ENCODE data around the gene UBE2Q2. TPM values are rescaled to one million over a fixed set of nuclear protein-coding genes. Genes with fewer than 3 reads are reported as not detected.
"Not testable (repeated sequence)": the region's sequence is repeated elsewhere in the genome, so short reads cannot be mapped to it uniquely, and the experiment has no call there.

Gene UBE2Q2
- polyA plus RNA-seq (2012; ENCODE audit: insufficient read depth, insufficient read length, low read depth) = 9.4 TPM

- H3K4me1 ChIP-seq = peaks cover 8% of the 10 kb centered on the region
- peak; percentile 84 for DNase-seq
- no peaks in the 10 kb centered on the region for H3K36me3 ChIP-seq
- no peaks in the 10 kb centered on the region; the same call in 1 of the 2 replicates for H3K27me3 ChIP-seq
- peak within 1 kb of the TSS; percentile 92 for H3K4me3 ChIP-seq (ENCODE audit: low read depth, low read length)
- no peaks in the 10 kb centered on the region for H3K9me3 ChIP-seq
- TF ChIP-seq CTCF (IDR thresholded peaks at IDR 0.05; ENCODE audit: low read depth, low read length) = no peak
Measured at GRCh38 chr15:75842722-75843677, at the start of gene UBE2Q2. TSS of gene UBE2Q2 (plus strand) at chr15:75843447. CDS start at chr15:75843667, 220 bp downstream.

- DNase-seq = no peak
- Histone ChIP-seq H3K27me3 (peaks cover 4% of the 10 kb centered on the region; the same call in 1 of the 2 replicates), H3K4me3 (ENCODE audit: low read depth, low read length) (no peak overlapping the region), H3K36me3 (no peaks in the 10 kb centered on the region), H3K9me3 (no peaks in the 10 kb centered on the region), H3K4me1 (no peaks in the 10 kb centered on the region; the same call in 1 of the 2 replicates)
- no peak for TF ChIP-seq CTCF (IDR thresholded peaks at IDR 0.05; ENCODE audit: low read depth, low read length)
Measured at GRCh38 chr15:75796321-75796720, 46.9 kb upstream of the UBE2Q2 start.

- H3K4me1 ChIP-seq; H3K9me3 ChIP-seq; DNase-seq; H3K36me3 ChIP-seq; H3K4me3 ChIP-seq (ENCODE audit: low read depth, low read length): not testable (repeated sequence)
- H3K27me3 ChIP-seq = peaks cover 10% of the 10 kb centered on the region; the same call in 1 of the 2 replicates
Measured at GRCh38 chr15:75797146-75797545, 46.1 kb upstream of the UBE2Q2 start.

- Histone ChIP-seq H3K4me3 (ENCODE audit: low read depth, low read length) (no peak overlapping the region), H3K4me1 (no peaks in the 10 kb centered on the region; the same call in 1 of the 2 replicates), H3K36me3 (no peaks in the 10 kb centered on the region), H3K27me3 (peaks cover 10% of the 10 kb centered on the region; the same call in 1 of the 2 replicates), H3K9me3 (no peaks in the 10 kb centered on the region)
- no peak for TF ChIP-seq CTCF (IDR thresholded peaks at IDR 0.05; ENCODE audit: low read depth, low read length)
- DNase-seq = no peak
Measured at GRCh38 chr15:75799190-75799589, 44.1 kb upstream of the UBE2Q2 start.

GRCh38 chr15:75800409-75800808, 42.8 kb upstream of the UBE2Q2 start:
- DNase-seq; H3K4me3 ChIP-seq (ENCODE audit: low read depth, low read length); H3K36me3 ChIP-seq; H3K9me3 ChIP-seq; H3K4me1 ChIP-seq: not testable (repeated sequence)
- peaks cover 10% of the 10 kb centered on the region; the same call in 1 of the 2 replicates for H3K27me3 ChIP-seq

- H3K4me3 ChIP-seq (ENCODE audit: low read depth, low read length) = peak overlapping the region; percentile 55
- TF ChIP-seq CTCF (IDR thresholded peaks at IDR 0.05; ENCODE audit: low read depth, low read length) = peak; percentile 75
- H3K9me3 ChIP-seq = no peaks in the 10 kb centered on the region
- H3K27me3 ChIP-seq = peaks cover 10% of the 10 kb centered on the region; the same call in 1 of the 2 replicates
- H3K4me1 ChIP-seq = no peaks in the 10 kb centered on the region; the same call in 1 of the 2 replicates
- peak; percentile 89 for DNase-seq
- H3K36me3 ChIP-seq = no peaks in the 10 kb centered on the region
Measured at GRCh38 chr15:75801859-75802593, 41.2 kb upstream of the UBE2Q2 start.

- not testable (repeated sequence) for DNase-seq; H3K9me3 ChIP-seq; H3K27me3 ChIP-seq; H3K4me1 ChIP-seq; H3K4me3 ChIP-seq (ENCODE audit: low read depth, low read length); H3K36me3 ChIP-seq
Measured at GRCh38 chr15:75807486-75807885, 35.8 kb upstream of the UBE2Q2 start.

GRCh38 chr15:75808009-75808408, 35.2 kb upstream of the UBE2Q2 start:
- H3K4me3 ChIP-seq (ENCODE audit: low read depth, low read length); DNase-seq; H3K36me3 ChIP-seq; H3K4me1 ChIP-seq; H3K27me3 ChIP-seq; H3K9me3 ChIP-seq: not testable (repeated sequence)
